ENCODE results near the gene XIRP1.
"Not testable (repeated sequence)": the region's sequence is repeated elsewhere in the genome, so short reads cannot be mapped to it uniquely, and the experiment has no call there.

The XIRP1 gene

GRCh38 chr3:39192490-39193092, at the start of gene XIRP1:
Gene XIRP1, minus strand, starts transcription at chr3:39192595. Its CDS starts 3,150 bp downstream, at chr3:39189445.
- Histone ChIP-seq H3K4me1 (peaks cover 45% of the 10 kb centered on the region), H3K9ac (peak within 1 kb of the TSS; percentile 53), H4K20me1 (no peaks in the 10 kb centered on the region), H3K36me3 (no peaks in the 10 kb centered on the region), H3K27ac (peak within 1 kb of the TSS; percentile 54), H3K27me3 (no peaks in the 10 kb centered on the region), H3K4me2 (peak within 1 kb of the TSS; percentile 72), H3K9me3 (no peaks in the 10 kb centered on the region), H3K4me3 (no peak within 1 kb of the TSS)
- TF ChIP-seq Cebpa-rat (IDR thresholded peaks at IDR 0.05), result no peak

- no peak overlapping the region for H3K4me3 ChIP-seq
- no peaks in the 10 kb centered on the region for H3K36me3 ChIP-seq
- no peak overlapping the region for H3K9ac ChIP-seq
- no peak for TF ChIP-seq Cebpa-rat (IDR thresholded peaks at IDR 0.05)
- H3K27me3 ChIP-seq, result no peaks in the 10 kb centered on the region
- no peak overlapping the region for H3K27ac ChIP-seq
- no peaks in the 10 kb centered on the region for H3K9me3 ChIP-seq
- no peak overlapping the region for H3K4me2 ChIP-seq
- H4K20me1 ChIP-seq, result no peaks in the 10 kb centered on the region
- no peaks in the 10 kb centered on the region for H3K4me1 ChIP-seq
Observed at GRCh38 chr3:39241561-39241960, 49.2 kb upstream of the XIRP1 start.

GRCh38 chr3:39237027-39237426, 44.6 kb upstream of the XIRP1 start:
- Histone ChIP-seq H3K27ac (no peak overlapping the region), H3K27me3 (no peaks in the 10 kb centered on the region), H4K20me1 (no peaks in the 10 kb centered on the region), H3K9ac (no peak overlapping the region), H3K4me2 (no peak overlapping the region), H3K4me1 (peaks cover 4% of the 10 kb centered on the region; the same call in 1 of the 2 replicates), H3K4me3 (no peak overlapping the region), H3K36me3 (no peaks in the 10 kb centered on the region), H3K9me3 (no peaks in the 10 kb centered on the region)
- TF ChIP-seq Cebpa-rat (IDR thresholded peaks at IDR 0.05), result no peak

GRCh38 chr3:39234651-39235050, 42.3 kb upstream of the XIRP1 start:
- no peak for TF ChIP-seq Cebpa-rat (IDR thresholded peaks at IDR 0.05)
- H3K27ac ChIP-seq, result no peak overlapping the region
- no peaks in the 10 kb centered on the region for H3K9me3 ChIP-seq

GRCh38 chr3:39232859-39233258, 40.5 kb upstream of the XIRP1 start:
- H3K4me2 ChIP-seq, result no peak overlapping the region
- H4K20me1 ChIP-seq, result no peaks in the 10 kb centered on the region
- H3K4me3 ChIP-seq, result no peak overlapping the region
- no peaks in the 10 kb centered on the region for H3K36me3 ChIP-seq
- no peak for TF ChIP-seq Cebpa-rat (IDR thresholded peaks at IDR 0.05)
- no peak overlapping the region for H3K9ac ChIP-seq
- H3K9me3 ChIP-seq, result no peaks in the 10 kb centered on the region
- peaks cover 4% of the 10 kb centered on the region; the same call in 1 of the 2 replicates for H3K4me1 ChIP-seq
- H3K27me3 ChIP-seq, result no peaks in the 10 kb centered on the region
- H3K27ac ChIP-seq, result no peak overlapping the region

More at GRCh38 chr3:39234651-39235050, 42.3 kb upstream of the XIRP1 start:
- no peaks in the 10 kb centered on the region for H3K27me3 ChIP-seq
- no peaks in the 10 kb centered on the region for H3K36me3 ChIP-seq
- no peak overlapping the region for H3K4me2 ChIP-seq
- H3K9ac ChIP-seq, result no peak overlapping the region
- H3K4me3 ChIP-seq, result no peak overlapping the region
- H3K4me1 ChIP-seq, result peaks cover 4% of the 10 kb centered on the region; the same call in 1 of the 2 replicates
- no peaks in the 10 kb centered on the region for H4K20me1 ChIP-seq

- Histone ChIP-seq H3K4me1 (peaks cover 16% of the 10 kb centered on the region; the same call in 1 of the 2 replicates), H4K20me1 (no peaks in the 10 kb centered on the region), H3K4me3 (no peak overlapping the region), H3K4me2 (no peak overlapping the region), H3K36me3 (no peaks in the 10 kb centered on the region), H3K9ac (no peak overlapping the region), H3K27ac (no peak overlapping the region), H3K27me3 (no peaks in the 10 kb centered on the region), H3K9me3 (no peaks in the 10 kb centered on the region)
- TF ChIP-seq Cebpa-rat (IDR thresholded peaks at IDR 0.05), result no peak
Observed at GRCh38 chr3:39230453-39230852, 38.1 kb upstream of the XIRP1 start.

GRCh38 chr3:39228496-39228895, 36.1 kb upstream of the XIRP1 start:
- Histone ChIP-seq H3K9me3 (no peaks in the 10 kb centered on the region), H3K4me3 (no peak overlapping the region), H3K4me1 (peaks cover 16% of the 10 kb centered on the region; the same call in 1 of the 2 replicates), H3K27me3 (no peaks in the 10 kb centered on the region), H4K20me1 (no peaks in the 10 kb centered on the region), H3K27ac (no peak overlapping the region), H3K4me2 (no peak overlapping the region), H3K36me3 (no peaks in the 10 kb centered on the region), H3K9ac (no peak overlapping the region)
- no peak for TF ChIP-seq Cebpa-rat (IDR thresholded peaks at IDR 0.05)

- H3K4me1 ChIP-seq, result peaks cover 11% of the 10 kb centered on the region; the same call in 1 of the 2 replicates
- not testable (repeated sequence) for H4K20me1 ChIP-seq, H3K9ac ChIP-seq, H3K27me3 ChIP-seq, H3K4me2 ChIP-seq, H3K36me3 ChIP-seq, H3K4me3 ChIP-seq, H3K9me3 ChIP-seq, H3K27ac ChIP-seq
Observed at GRCh38 chr3:39227596-39227995, 35.2 kb upstream of the XIRP1 start.

- Histone ChIP-seq H3K4me1 (peaks cover 12% of the 10 kb centered on the region), H3K4me3 (no peak overlapping the region), H3K4me2 (peak overlapping the region; percentile 36; the same call in 1 of the 2 replicates), H4K20me1 (no peaks in the 10 kb centered on the region), H3K27me3 (no peaks in the 10 kb centered on the region), H3K9me3 (no peaks in the 10 kb centered on the region), H3K9ac (no peak overlapping the region), H3K27ac (no peak overlapping the region), H3K36me3 (no peaks in the 10 kb centered on the region)
- no peak for TF ChIP-seq Cebpa-rat (IDR thresholded peaks at IDR 0.05)
Observed at GRCh38 chr3:39226106-39226741, 33.8 kb upstream of the XIRP1 start.

GRCh38 chr3:39224288-39224687, 31.9 kb upstream of the XIRP1 start:
- Histone ChIP-seq H4K20me1 (no peaks in the 10 kb centered on the region), H3K9ac (no peak overlapping the region), H3K4me3 (no peak overlapping the region), H3K4me2 (no peak overlapping the region), H3K27me3 (no peaks in the 10 kb centered on the region), H3K4me1 (peaks cover 25% of the 10 kb centered on the region), H3K27ac (no peak overlapping the region), H3K36me3 (no peaks in the 10 kb centered on the region), H3K9me3 (no peaks in the 10 kb centered on the region)
- TF ChIP-seq Cebpa-rat (IDR thresholded peaks at IDR 0.05), result no peak

Measured in BLaER1 (cell line).